Natural killer cell treated with Interleukin-12 subunit alpha and Interleukin-12 subunit beta and Interleukin-15 and Interleukin-18, amount 100 ng/mL, for 72 hours (primary cell): ENCODE results near the gene PPP1R12C. TPM values are rescaled to one million over a fixed set of nuclear protein-coding genes. Genes with fewer than 3 reads are reported as not detected.
A peak's percentile ranks its signal among the peaks of the same experiment; 100 is the strongest.

Source experiments
- ATAC-seq, 2 donors: fragments of 150-1000 bp; cut with Tn5 transposase in 1 of 2; sonication (Bioruptor Pico), chemical (Tn5 transposase) in 1 of 2; 2 replicates each; pipeline ENCODE4 v1.10.0; 2021
- DNase-seq: peaks from one replicate; pipeline ENCODE4 v3.0.0; 2022; ENCODE audit warnings: low spot score
- H3K27ac Mint-ChIP-seq, 2 donors: 1 replicate in 1 of 2; 2 replicates in 1 of 2; pipeline ENCODE4 v1.8.0; 2022; ENCODE audit warnings: mixed read lengths in 2 of 2, mild to moderate bottlenecking in 1 of 2, moderate library complexity in 1 of 2
- H3K27me3 Mint-ChIP-seq, 2 donors: 1 replicate in 1 of 2; 2 replicates in 1 of 2; pipeline ENCODE4 v1.8.0; 2022; ENCODE audit warnings: mixed read lengths in 2 of 2
- H3K36me3 Mint-ChIP-seq: one replicate; pipeline ENCODE4 v1.8.0; 2022; ENCODE audit warnings: mixed read lengths
- H3K4me1 Mint-ChIP-seq, 2 donors: 1 replicate in 1 of 2; 2 replicates in 1 of 2; pipeline ENCODE4 v1.8.0; 2022; ENCODE audit warnings: low read depth in 2 of 2, mixed read lengths in 2 of 2, mild to moderate bottlenecking in 1 of 2
- H3K4me3 Mint-ChIP-seq: one replicate; pipeline ENCODE4 v1.8.0; 2022; ENCODE audit warnings: mixed read lengths
- H3K9me3 Mint-ChIP-seq: 2 replicates; pipeline ENCODE4 v1.8.0; 2022; ENCODE audit warnings: mixed read lengths
- total RNA-seq, 2 donors: library from RNA; stranded (reverse); gene quantifications; one replicate each; pipeline ENCODE4 v1.2.3, GENCODE V29; 2022

PPP1R12C gene
- total RNA-seq, 2 donors from 2014 or later: 157 to 251 TPM

DNA sequence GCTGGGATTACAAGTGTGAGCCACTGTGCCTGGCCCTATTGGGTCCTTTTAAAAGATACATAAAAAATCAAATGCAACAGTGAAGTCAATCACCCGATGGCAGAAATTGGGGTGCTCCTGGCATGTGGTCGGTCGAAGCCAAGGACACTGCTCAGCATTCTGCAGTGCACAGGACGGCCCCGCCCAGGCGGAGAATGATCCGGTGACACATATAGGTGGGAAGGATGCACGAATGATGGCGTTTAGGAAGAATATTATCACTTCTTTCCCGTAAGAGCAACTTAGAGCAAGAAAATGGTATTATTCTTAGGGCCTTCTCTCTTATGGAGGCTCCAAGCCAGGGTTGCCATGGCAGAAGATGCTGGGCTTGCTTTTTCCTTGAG is 76.2 kb downstream of the PPP1R12C start:
- Mint-ChIP-seq H3K4me1 (peaks cover 18 to 22% of the 10 kb centered on the region in 2 donors), H3K9me3 (no peaks in the 10 kb centered on the region), H3K36me3 (no peaks in the 10 kb centered on the region), H3K4me3 (peak overlapping the region; percentile 78), H3K27me3 (no peaks in the 10 kb centered on the region), H3K27ac (peak overlapping the region; percentile 74 to 75)
- DNase-seq (no peak), ATAC-seq (peak in 1 of 2 donors; percentile 30)

Other genes with a start within 250 kb of the PPP1R12C start
- gene FCAR, start 243.4 kb downstream of the PPP1R12C start, total RNA-seq: not detected
- gene NCR1, start 211.5 kb downstream of the PPP1R12C start, total RNA-seq: 100 to 1,000 TPM in 1 of 2 donors, 10 to 100 TPM in 1; 81.6 to 253 TPM
- 1 to 10 TPM; 1.1 to 1.2 TPM for gene NLRP7, start 170.1 kb downstream of the PPP1R12C start, total RNA-seq
- gene NLRP2, start 151.3 kb downstream of the PPP1R12C start, total RNA-seq: 100 to 1,000 TPM in 1 of 2 donors, 10 to 100 TPM in 1; 50.3 to 154 TPM
- gene GP6, start 79.4 kb downstream of the PPP1R12C start, total RNA-seq: under 1 TPM in 1 of 2 donors, not detected in 1; 0.22 TPM
- 10 to 100 TPM; 13.4 to 31.0 TPM for gene RDH13, start 54.5 kb downstream of the PPP1R12C start, total RNA-seq
- 1 to 10 TPM; 1.3 to 8.7 TPM for gene EPS8L1, start 41.8 kb downstream of the PPP1R12C start, total RNA-seq
- gene TNNT1, start 31.6 kb upstream of the PPP1R12C start, total RNA-seq: not detected
- not detected for gene TNNI3, start 40.1 kb upstream of the PPP1R12C start, total RNA-seq
- gene DNAAF3, start 49.0 kb upstream of the PPP1R12C start, total RNA-seq: not detected
- gene SYT5, start 62.7 kb upstream of the PPP1R12C start, total RNA-seq: not detected
- gene PTPRH, start 91.9 kb upstream of the PPP1R12C start, total RNA-seq: under 1 TPM in 1 of 2 donors, not detected in 1; 0.11 TPM
- 10 to 100 TPM in 1 of 2 donors, 1 to 10 TPM in 1; 8.3 to 31.6 TPM for gene TMEM86B, start 111.1 kb upstream of the PPP1R12C start, total RNA-seq
- gene PPP6R1, start 141.4 kb upstream of the PPP1R12C start, total RNA-seq: 100 to 1,000 TPM; 260 to 492 TPM
- gene HSPBP1, start 162.5 kb upstream of the PPP1R12C start, total RNA-seq: 10 to 100 TPM; 38.2 to 53.1 TPM
- gene BRSK1, start 166.4 kb upstream of the PPP1R12C start, total RNA-seq: 10 to 100 TPM; 11.9 to 15.7 TPM
- 1 to 10 TPM in 1 of 2 donors, under 1 TPM in 1; 0.67 to 2.7 TPM for gene TMEM150B, start 207.7 kb upstream of the PPP1R12C start, total RNA-seq
- gene KMT5C, start 222.2 kb upstream of the PPP1R12C start, total RNA-seq: 10 to 100 TPM in 1 of 2 donors, 1 to 10 TPM in 1; 9.7 to 22.1 TPM
- not detected for gene COX6B2, start 237.1 kb upstream of the PPP1R12C start, total RNA-seq
- gene GARIN5B, start 245.6 kb upstream of the PPP1R12C start, total RNA-seq: not detected